HepG2 (cell line): ENCODE measurements around the gene MBD3L3. TPM values are rescaled to one million over a fixed set of nuclear protein-coding genes. Genes with fewer than 3 reads are reported as not detected.

Source experiments
- ARNT2 ChIP-seq: sonication (generic); formaldehyde crosslinking; IDR thresholded peaks from 2 replicates; pipeline ENCODE4 v1.8.0; 2022; ENCODE audit warnings: mild to moderate bottlenecking, low read depth, missing genetic modification reagents, moderate library complexity
- HOXA3 ChIP-seq: sonication (generic); formaldehyde crosslinking; IDR thresholded peaks from 2 replicates; pipeline ENCODE4 v1.5.0; 2020; ENCODE audit warnings: missing genetic modification reagents
- MIXL1 ChIP-seq: IDR thresholded peaks from 2 replicates; pipeline ENCODE4 v1.6.1; 2016
- NFE2L2 ChIP-seq: fragments of 150-350 bp; IDR thresholded peaks from 2 replicates; pipeline ENCODE4 v1.6.1; 2014; ENCODE audit warnings: low read length
- NKX3-1 ChIP-seq: sonication (generic); formaldehyde crosslinking; IDR thresholded peaks from 2 replicates; pipeline ENCODE4 v1.5.0; 2020; ENCODE audit warnings: missing genetic modification reagents
- NR3C1 ChIP-seq: sonication (generic); formaldehyde crosslinking; IDR thresholded peaks from 2 replicates; pipeline ENCODE4 v1.4.0; 2020; ENCODE audit warnings: missing genetic modification reagents
- PPARG ChIP-seq: conservative IDR thresholded peaks from 2 replicates; pipeline ENCODE4 v1.6.1; 2016; ENCODE audit warnings: missing biosample characterization, missing genetic modification reagents
- SALL1 ChIP-seq: sonication (generic); formaldehyde crosslinking; IDR thresholded peaks from 2 replicates; pipeline ENCODE4 v1.8.0; 2022; ENCODE audit warnings: mild to moderate bottlenecking, missing genetic modification reagents
- SMAD3 ChIP-seq: sonication (generic); formaldehyde crosslinking; IDR thresholded peaks from 2 replicates; pipeline ENCODE4 v1.4.0; 2020; ENCODE audit warnings: missing genetic modification reagents
- SYNCRIP ChIP-seq: fragments of 200-400 bp; formaldehyde crosslinking; IDR thresholded peaks from 2 replicates; pipeline ENCODE4 v1.6.1; 2018; ENCODE audit warnings: mild to moderate bottlenecking, low read depth, low read length; ENCODE audit not compliant: insufficient read depth
- TP53 ChIP-seq: sonication (generic); formaldehyde crosslinking; conservative IDR thresholded peaks from 2 replicates; pipeline ENCODE4 v1.4.0; 2020; ENCODE audit warnings: missing genetic modification reagents
- USF2 ChIP-seq, 2 experiments: sonication (generic) in 1 of 2; formaldehyde crosslinking in 1 of 2; IDR thresholded peaks; 2 replicates each; pipeline versions ENCODE4 v1.5.1 to v1.6.1; 2011 to 2020; ENCODE audit warnings: borderline replicate concordance in 1 of 2, low read depth in 1 of 2, low read length in 1 of 2, mild to moderate bottlenecking in 1 of 2, missing genetic modification reagents in 1 of 2, moderate library complexity in 1 of 2
- ZBTB1 ChIP-seq: sonication (generic); formaldehyde crosslinking; IDR thresholded peaks from 2 replicates; pipeline ENCODE4 v1.4.0; 2020; ENCODE audit warnings: missing genetic modification reagents, borderline replicate concordance
- ZBTB3 ChIP-seq: sonication (generic); formaldehyde crosslinking; IDR thresholded peaks from 2 replicates; pipeline ENCODE4 v1.4.0; 2020; ENCODE audit warnings: low read depth, mild to moderate bottlenecking, moderate library complexity, missing genetic modification reagents, borderline replicate concordance
- ZNF546 ChIP-seq: sonication (generic); formaldehyde crosslinking; conservative IDR thresholded peaks from 2 replicates; pipeline ENCODE4 v1.8.1; 2023; ENCODE audit warnings: mild to moderate bottlenecking, missing genetic modification reagents
- ZNF572 ChIP-seq: sonication (generic); formaldehyde crosslinking; IDR thresholded peaks from 2 replicates; pipeline ENCODE4 v1.5.1; 2020; ENCODE audit warnings: mild to moderate bottlenecking, missing genetic modification reagents
- ZNF770 ChIP-seq: sonication (generic); formaldehyde crosslinking; IDR thresholded peaks from 2 replicates; pipeline ENCODE4 v1.5.0; 2020; ENCODE audit warnings: mild to moderate bottlenecking, missing genetic modification reagents
- ZNF772 ChIP-seq: sonication (generic); formaldehyde crosslinking; IDR thresholded peaks from 2 replicates; pipeline ENCODE4 v1.5.0; 2020; ENCODE audit warnings: mild to moderate bottlenecking, missing genetic modification reagents
- ZNF792 ChIP-seq: IDR thresholded peaks from 2 replicates; pipeline ENCODE4 v1.6.1; 2016
- polyA plus RNA-seq, 8 experiments: library from polyadenylated mRNA; depleted of rRNA in 3 of 8; stranded (reverse) in 7 of 8; unstranded in 1 of 8; fragments of >200 nt; fragmentation: Illumina TruSeq in 4 of 8; extraction: Trizol in 4 of 8; gene quantifications; 2 replicates each; pipeline versions ENCODE4 v1.2.1 to v1.2.3, GENCODE V29; 2011 to 2016; ENCODE audit warnings: low read depth in 4 of 8, missing spikeins in 1 of 8, mixed read lengths in 1 of 8; ENCODE audit not compliant: insufficient read depth in 1 of 8
- total RNA-seq, 5 experiments: library from RNA; depleted of rRNA; stranded (reverse); fragments of >200 nt; fragmentation: Illumina TruSeq; extraction: Trizol; gene quantifications; 2 replicates each; pipeline ENCODE4 v1.2.3, GENCODE V29; 2016; ENCODE audit warnings: low read depth in 1 of 5
- TF ChIP-seq, protein P1 (sequence below): sonication (generic); formaldehyde crosslinking; IDR thresholded peaks from 2 replicates; pipeline ENCODE4 v1.8.1; 2023; ENCODE audit warnings: mild to moderate bottlenecking, missing genetic modification reagents
- TF ChIP-seq, protein P2 (sequence below): sonication (generic); formaldehyde crosslinking; IDR thresholded peaks from 2 replicates; pipeline ENCODE4 v1.5.1; 2020; ENCODE audit warnings: missing genetic modification reagents, mild to moderate bottlenecking, borderline replicate concordance

The MBD3L3 gene
- total and polyA plus RNA-seq, 2 of the 13 experiments (the other 11 are each of a cell fraction or from before 2014, with no cell fraction given), result not detected

DNA sequence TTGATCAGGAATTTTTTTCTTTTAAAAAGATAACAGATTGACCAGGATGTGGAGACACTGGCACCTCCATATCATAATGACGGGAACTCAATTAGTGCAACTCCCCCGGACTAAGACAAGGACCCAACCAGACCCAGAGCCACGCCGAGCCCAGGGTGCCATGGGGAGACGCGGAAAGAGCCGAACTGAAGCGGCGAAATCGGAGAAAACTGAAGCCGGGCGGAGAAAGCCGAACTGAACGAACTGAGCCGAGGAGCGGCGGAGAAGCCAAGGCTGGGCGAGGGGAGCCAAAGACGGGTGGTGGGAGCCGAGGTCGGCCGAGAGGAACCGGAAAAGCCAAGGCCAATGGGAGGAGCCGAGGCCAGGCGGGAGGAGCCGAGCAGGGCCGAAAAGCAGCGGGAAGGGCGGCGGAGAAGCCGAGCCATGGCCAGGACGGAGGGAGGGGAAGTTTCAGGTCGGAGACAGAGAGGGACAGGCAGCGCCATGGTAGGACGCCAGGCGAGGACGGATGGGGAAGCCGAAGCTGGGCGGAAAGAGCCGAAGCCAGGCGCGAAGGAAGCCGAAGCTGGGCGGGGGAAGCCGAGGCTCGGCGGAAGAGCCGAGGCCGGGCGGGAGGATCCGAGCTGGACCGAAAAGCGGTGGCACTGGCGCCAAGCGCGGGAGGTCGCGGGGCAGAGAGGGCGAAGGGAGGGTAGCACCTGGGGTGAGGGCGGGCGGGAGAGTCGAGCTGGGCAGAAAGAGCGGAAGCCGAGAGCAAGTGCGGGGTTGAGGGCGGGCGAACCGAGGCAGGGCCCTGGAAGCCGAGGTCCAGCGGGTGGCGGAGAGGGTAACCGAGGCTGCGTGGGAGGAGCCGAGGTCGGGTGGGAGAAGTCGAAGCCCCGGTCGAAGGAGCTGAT lies 40.5 kb upstream of the MBD3L3 start (continued):
- no peak for TF ChIP-seq ZNF546 (CRISPR knock-in tag)
- TF ChIP-seq SALL1 (CRISPR knock-in tag), result peak; percentile 51
- TF ChIP-seq NKX3-1, result no peak
- TF ChIP-seq ZNF792, result no peak
- no peak for TF ChIP-seq ZNF572 (CRISPR knock-in tag)
- TF ChIP-seq, protein P1, sequence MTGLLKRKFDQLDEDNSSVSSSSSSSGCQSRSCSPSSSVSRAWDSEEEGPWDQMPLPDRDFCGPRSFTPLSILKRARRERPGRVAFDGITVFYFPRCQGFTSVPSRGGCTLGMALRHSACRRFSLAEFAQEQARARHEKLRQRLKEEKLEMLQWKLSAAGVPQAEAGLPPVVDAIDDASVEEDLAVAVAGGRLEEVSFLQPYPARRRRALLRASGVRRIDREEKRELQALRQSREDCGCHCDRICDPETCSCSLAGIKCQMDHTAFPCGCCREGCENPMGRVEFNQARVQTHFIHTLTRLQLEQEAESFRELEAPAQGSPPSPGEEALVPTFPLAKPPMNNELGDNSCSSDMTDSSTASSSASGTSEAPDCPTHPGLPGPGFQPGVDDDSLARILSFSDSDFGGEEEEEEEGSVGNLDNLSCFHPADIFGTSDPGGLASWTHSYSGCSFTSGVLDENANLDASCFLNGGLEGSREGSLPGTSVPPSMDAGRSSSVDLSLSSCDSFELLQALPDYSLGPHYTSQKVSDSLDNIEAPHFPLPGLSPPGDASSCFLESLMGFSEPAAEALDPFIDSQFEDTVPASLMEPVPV (CRISPR knock-in tag), result no peak
- no peak for TF ChIP-seq SYNCRIP
- no peak for TF ChIP-seq USF2 (IDR thresholded peaks at IDR 0.05; ENCODE audit: low read depth, low read length)
- TF ChIP-seq USF2 (CRISPR knock-in tag; IDR thresholded peaks at IDR 0.05; ENCODE audit: borderline replicate concordance), result no peak
- no peak for TF ChIP-seq ZBTB1 (CRISPR knock-in tag)
- no peak for TF ChIP-seq TP53 (CRISPR knock-in tag)
- TF ChIP-seq SMAD3 (CRISPR knock-in tag), result 0 out of 2 replicates have a peak, but pooled peaks have one; percentile 14
- TF ChIP-seq ARNT2 (CRISPR knock-in tag), result peak; percentile 50; the same call in 1 of the 2 replicates
- TF ChIP-seq, protein P2, sequence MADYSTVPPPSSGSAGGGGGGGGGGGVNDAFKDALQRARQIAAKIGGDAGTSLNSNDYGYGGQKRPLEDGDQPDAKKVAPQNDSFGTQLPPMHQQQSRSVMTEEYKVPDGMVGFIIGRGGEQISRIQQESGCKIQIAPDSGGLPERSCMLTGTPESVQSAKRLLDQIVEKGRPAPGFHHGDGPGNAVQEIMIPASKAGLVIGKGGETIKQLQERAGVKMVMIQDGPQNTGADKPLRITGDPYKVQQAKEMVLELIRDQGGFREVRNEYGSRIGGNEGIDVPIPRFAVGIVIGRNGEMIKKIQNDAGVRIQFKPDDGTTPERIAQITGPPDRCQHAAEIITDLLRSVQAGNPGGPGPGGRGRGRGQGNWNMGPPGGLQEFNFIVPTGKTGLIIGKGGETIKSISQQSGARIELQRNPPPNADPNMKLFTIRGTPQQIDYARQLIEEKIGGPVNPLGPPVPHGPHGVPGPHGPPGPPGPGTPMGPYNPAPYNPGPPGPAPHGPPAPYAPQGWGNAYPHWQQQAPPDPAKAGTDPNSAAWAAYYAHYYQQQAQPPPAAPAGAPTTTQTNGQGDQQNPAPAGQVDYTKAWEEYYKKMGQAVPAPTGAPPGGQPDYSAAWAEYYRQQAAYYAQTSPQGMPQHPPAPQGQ, result no peak
- no peak for TF ChIP-seq ZNF772 (CRISPR knock-in tag)
- TF ChIP-seq NFE2L2, result no peak
- TF ChIP-seq HOXA3 (CRISPR knock-in tag), result peak; percentile 28
- no peak; the same call in 1 of the 2 replicates for TF ChIP-seq ZBTB3
- TF ChIP-seq MIXL1 (CRISPR knock-in tag), result no peak
- no peak for TF ChIP-seq ZNF770 (CRISPR knock-in tag)
- TF ChIP-seq NR3C1 (CRISPR knock-in tag), result no peak
- no peak for TF ChIP-seq PPARG
